MM.1S (cell line): ENCODE measurements around the gene DHPS.

ENCODE experiments used
- CTCF ChIP-seq: fragments of 300-600 bp; sonication (generic); IDR thresholded peaks from 2 replicates; pipeline ENCODE4 v1.5.1; 2016; ENCODE audit warnings: antibody characterized with exemption, low read length, mixed read lengths
- EZH2phosphoT487 ChIP-seq: fragments of 300-600 bp; sonication (generic); IDR thresholded peaks from 2 replicates; pipeline ENCODE4 v1.6.1; 2018; ENCODE audit warnings: antibody characterized with exemption, low read length

GRCh38 chr19:12638611-12639182 lies 43.0 kb downstream of the DHPS start:
- TF ChIP-seq CTCF, result no peak
- TF ChIP-seq EZH2phosphoT487, result no peak
